SKM-1 (cell line): ENCODE data around the gene DCAF15.

ENCODE experiments used
- DNase-seq: peaks from one replicate; lab custom pipeline; 2025; ENCODE audit not compliant: unreplicated experiment; lab: John Stamatoyannopoulos, UW

Gene DCAF15

DNA sequence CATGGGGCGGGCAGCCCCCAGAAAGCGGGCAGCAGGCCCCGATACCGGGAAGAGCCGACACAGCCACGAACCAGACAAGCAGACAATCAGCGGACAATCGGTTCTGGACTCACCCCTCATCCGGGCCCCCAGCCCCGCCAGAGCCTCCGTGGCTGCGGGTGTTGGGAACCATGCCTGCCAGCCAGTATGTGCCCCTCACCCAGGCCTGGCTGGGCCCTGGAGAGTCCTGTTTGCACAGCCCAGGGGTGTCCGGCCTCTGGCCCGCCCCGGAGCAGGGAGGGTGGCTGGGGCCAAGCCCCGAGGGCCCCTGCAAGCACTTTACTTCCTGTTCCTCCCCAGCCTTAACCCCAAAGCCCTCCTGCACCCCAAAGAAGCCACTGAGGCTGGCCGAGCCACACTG lies 21.9 kb upstream of the DCAF15 start:
- DNase-seq: no peak

- DNase-seq: no peak
Measured at GRCh38 chr19:13931391-13932148, 20.7 kb upstream of the DCAF15 start.

GRCh38 chr19:13932149-13932637 lies 20.1 kb upstream of the DCAF15 start:
- DNase-seq: no peak

- DNase-seq: no peak
Measured at GRCh38 chr19:13932911-13933393, 19.4 kb upstream of the DCAF15 start.

GRCh38 chr19:13934785-13935109 lies 17.6 kb upstream of the DCAF15 start:
- DNase-seq: no peak

- no peak for DNase-seq
Measured at GRCh38 chr19:13935765-13936510, 16.4 kb upstream of the DCAF15 start.

DNA sequence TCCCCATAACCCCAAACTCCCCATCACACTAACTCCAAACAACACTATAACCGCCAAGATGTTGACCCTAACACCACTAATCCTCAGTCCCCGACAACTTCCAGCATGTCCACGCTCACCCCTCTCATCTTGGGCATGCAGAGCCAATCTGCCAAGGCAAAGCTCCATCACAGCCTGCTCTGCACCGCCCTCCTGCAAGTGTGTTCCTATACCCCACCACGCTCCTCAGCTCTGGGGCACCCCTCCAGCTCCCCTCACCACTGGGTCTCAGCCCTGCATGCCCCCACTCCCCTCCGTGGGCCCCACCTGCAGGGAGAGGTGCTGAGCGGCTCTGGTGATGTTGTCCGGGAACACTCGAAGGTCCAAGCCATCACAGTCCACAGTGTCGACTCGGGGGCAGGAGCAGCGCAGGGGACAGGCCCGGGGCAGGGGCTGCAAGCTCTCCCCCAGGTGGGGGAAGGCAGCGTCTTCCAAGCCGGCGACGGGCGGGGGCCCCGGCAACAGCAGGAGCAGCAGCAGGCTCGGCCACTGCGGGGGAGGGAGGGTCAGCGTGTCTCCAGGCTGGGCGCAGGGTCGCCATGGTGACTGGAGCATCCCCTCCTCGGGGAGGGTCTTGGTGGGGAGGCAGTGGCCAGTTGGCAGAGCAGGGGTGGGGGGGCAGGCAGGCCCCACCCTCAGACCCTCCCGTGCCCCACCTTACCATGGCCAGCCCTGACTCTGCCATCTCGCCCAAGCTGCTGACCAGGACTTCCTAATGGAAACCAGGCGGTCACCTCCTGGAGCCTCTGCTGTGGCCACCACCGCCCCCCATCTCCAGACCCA lies 14.6 kb upstream of the DCAF15 start:
- no peak for DNase-seq

DNA sequence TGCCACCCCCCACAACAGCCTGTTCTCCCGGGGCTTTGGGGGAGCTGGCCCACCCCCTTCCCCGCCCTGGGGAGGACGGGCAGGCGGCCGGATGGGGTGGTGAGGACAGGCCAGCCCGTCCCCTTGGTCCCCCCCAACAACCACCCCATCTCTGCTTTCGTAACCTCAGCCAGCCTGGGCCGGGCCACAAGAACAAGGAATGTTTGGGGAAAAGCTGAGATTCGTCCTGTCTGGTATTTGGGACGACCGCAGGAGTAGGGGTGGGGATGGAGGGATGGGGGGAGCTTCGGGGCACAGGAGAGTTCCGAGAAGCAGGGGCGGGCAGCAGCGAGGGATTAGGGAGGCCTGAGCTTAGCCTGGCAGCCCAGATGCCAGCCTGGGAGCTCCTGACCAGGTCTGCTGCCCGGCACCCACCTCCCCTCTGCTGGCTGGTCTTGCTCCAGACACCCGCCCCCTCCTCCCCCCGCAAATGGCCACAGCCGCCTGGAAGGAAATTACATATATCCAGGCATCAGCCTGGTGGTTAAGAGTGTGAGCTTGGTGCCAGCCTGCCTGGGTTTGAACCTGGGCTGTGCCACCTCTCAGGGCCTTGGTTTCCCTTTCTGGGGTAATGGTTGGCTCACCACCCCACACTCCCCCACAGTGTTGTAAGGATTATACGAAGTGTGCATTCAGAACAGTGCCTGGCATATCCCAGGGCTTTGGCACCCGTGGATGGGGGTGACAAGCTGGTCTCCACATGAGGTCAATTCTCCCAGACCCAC lies 13.8 kb upstream of the DCAF15 start, which contains the start of gene PODNL1:
PODNL1 (minus strand) TSS at position 117 of the 764 bp plus-strand sequence. CDS start 236 bp downstream, outside the sequence.
- DNase-seq: no peak

DNA sequence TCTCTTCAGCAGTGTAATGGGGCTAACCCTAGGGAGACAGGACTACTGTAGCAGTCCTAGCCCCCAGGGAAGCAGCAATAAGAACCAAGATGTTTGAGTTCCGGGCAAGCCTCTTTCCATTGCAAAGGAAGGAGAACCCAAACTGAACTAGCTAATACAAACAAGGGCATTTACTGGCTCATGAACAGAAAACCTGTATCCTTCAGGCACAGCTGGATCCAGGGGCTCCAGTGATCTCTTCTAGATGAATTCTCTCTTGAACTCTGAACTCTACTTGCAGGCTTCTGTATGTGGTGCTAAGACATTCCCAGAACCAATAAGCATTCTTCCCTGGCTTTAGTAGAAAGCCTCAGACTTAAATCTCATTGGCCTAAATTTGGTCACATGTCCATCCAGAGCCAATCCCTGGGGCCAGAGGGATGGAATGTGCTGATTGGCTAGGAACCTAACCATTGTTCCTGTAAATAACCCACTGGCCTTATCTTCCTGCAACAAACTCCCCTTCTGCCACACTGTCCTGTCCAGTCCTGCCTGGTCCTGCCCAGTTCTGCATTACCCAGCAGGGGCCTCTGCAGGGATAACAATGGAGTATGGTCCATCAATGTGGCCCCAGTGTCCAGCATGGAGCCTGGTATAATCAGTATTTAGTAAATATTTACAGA lies 10.2 kb upstream of the DCAF15 start:
- no peak for DNase-seq

DNA sequence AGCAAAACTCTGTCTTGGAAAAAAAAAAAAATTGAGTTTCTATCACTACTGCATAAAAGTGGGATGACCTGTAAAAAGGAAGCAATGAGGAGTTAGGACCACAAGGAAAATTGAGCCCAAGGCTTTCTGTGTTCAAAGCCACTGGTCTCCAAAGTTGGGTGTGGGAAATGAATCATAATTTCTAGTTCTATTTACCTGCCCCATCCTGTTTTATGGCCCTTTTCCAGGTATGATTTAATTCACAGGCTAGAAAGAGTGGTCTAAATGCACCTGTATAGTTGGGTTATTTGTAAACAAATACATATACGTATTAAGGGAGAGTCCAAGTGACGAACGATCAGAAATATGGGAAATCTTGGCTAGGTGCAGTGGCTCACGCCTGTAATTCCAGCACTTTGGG lies 5.9 kb upstream of the DCAF15 start:
- DNase-seq: no peak

DNA sequence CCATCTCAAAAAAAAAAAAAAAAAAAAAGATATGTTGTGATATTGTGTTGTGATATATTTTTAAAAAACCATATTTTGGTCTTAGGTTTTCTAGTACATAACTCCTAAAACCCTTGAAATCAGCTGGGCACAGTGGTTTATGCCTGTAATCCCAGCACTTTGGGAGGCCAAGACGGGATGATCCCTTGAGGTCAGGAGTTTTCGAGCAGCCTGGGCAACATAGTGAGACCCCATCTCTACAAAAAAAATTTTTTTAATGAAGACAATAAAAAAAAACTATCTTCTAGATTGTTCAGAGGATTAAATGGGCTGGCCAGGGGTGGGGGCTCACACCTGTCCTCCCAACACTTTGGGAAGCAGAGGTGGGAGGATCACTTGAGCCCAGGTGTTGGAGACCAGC lies 1.3 kb upstream of the DCAF15 start:
- DNase-seq: no peak

DNA sequence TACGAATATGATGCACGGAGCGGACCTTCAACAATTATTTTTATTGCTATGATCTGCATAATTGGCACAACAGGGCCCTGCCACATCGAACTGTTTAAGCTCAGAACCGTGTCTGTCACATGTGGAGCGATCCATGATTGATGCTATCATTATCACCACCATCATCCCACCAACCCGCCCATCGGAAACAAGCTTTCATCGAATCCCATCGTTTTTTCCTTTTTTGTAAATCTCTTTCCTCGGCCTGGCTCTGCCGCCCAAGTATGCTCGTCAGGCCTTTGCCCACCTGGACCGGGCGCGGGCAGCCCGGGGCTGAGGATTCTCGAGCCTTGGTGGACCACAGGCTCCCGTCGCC lies 533 bp upstream of the DCAF15 start:
- no peak for DNase-seq

- no peak for DNase-seq
Measured at GRCh38 chr19:13952931-13953531, 722 bp downstream of the DCAF15 start.

DNA sequence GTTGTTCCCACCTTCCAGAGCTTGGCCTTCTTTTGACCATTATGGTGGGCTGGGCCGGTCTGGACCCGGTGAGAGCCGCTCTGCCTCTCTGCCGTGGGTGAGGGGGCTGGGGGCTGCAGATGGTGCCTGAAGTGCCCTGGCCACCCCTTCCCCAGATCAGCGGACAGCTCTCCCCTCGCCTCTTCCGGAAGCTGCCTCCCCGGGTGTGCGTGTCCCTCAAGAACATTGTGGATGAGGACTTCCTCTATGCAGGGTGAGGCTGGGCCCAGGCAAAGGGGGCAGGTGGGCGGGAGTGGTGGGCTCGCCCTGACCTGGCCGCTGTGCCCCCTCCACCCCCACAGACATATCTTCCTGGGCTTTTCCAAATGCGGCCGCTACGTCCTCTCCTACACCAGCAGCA lies 1.9 kb downstream of the DCAF15 start:
- no peak for DNase-seq

- DNase-seq: no peak
Measured at GRCh38 chr19:13955662-13956364, 3.5 kb downstream of the DCAF15 start.

- DNase-seq: no peak
Measured at GRCh38 chr19:13956365-13956744, 4.0 kb downstream of the DCAF15 start.

DNA sequence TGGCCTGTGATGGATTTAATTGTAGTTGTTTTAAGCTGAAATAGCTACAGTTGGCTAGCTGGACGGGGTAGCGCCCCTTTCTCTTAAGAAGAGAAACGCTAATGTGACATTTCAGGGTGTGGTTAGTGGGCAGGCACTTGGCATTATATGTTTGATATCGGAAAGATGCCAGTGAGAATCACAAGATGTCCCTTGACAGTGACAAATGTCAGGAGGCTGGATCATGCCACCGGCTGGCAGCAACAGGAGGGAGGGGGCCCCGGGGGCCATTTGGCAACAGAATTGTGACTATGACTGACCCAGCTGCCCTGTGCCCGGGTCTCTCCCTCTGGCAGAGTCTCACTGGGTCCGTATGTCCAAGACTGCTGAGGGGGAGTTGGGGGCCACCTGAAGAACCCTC lies 4.7 kb downstream of the DCAF15 start:
- DNase-seq: no peak

DNA sequence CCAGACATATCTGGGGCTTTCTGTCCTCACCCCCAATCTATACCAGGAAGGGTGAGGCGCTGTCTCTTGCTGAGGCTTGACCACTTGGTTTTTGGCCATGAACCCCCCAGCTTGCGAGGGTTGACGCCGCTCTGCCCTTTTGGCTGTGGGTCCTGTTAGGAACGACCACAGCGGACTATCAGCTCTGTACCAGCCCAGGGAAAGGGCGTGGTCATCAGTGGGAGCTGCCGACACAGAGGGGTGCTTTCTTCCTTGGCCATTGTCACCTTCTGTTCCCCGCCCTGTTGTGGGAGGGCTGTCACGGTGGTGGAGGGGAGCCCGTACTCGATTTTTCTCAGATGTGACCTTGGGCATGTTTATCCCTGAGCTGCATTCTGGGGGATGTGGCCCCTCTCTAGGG lies 5.7 kb downstream of the DCAF15 start:
- DNase-seq: no peak
